SIG-M5 treated with dmso at 0.1 percent for 504 hours (cell line): Measurements from ENCODE around the gene BCR.

Experiments used
- DNase-seq: peaks from one replicate; lab custom pipeline; 2025; ENCODE audit not compliant: unreplicated experiment; lab: John Stamatoyannopoulos, UW

The BCR gene

GRCh38 chr22:23242473-23243001 lies 62.2 kb downstream of the BCR start:
- DNase-seq: no peak

DNA sequence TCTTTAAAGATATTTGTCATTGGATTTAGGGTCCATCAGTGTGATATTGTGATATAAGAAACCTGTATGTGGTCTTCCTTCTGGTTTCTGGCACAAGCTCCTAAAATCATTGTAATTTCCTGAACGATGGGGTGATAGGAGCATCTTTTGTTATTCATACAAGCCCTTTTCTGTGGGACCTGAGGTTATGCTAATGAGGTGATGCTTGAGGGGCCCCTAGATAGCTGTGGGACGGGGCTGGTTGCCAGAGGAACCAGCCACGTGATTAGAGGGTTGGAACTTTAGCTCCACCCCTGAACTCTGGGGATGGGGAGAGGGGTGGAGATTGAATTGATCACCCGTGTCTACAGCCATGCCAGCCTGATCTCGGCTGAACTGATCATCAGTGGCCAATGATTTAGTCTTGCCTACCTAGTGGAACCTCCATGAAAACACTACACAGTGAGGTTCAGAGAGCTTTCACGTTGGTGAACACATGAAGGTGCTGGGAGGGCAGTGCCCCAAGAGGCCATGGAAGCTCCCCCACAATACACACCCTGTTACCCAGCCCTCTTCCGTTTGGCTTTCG lies 62.8 kb downstream of the BCR start:
- DNase-seq: no peak

GRCh38 chr22:23243859-23244689 lies 63.8 kb downstream of the BCR start:
- no peak for DNase-seq

DNA sequence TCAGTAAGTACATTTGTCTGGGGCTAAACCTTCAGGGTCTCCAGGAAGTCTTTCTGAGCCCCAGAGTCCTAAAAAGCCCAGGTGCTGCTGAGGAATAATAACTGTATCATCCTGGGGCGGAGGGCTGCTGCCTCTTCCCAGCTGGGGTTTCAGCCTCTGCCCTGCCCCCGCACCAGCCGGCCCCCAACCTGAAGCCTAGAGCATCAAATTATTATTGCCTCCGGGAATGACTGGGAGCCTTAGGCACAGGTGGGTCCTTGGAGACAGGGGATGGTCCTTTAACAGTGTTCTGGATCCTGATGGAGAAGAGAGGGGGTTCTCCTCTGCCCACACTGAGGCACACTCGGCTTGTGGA lies 64.4 kb downstream of the BCR start:
- DNase-seq: no peak

DNA sequence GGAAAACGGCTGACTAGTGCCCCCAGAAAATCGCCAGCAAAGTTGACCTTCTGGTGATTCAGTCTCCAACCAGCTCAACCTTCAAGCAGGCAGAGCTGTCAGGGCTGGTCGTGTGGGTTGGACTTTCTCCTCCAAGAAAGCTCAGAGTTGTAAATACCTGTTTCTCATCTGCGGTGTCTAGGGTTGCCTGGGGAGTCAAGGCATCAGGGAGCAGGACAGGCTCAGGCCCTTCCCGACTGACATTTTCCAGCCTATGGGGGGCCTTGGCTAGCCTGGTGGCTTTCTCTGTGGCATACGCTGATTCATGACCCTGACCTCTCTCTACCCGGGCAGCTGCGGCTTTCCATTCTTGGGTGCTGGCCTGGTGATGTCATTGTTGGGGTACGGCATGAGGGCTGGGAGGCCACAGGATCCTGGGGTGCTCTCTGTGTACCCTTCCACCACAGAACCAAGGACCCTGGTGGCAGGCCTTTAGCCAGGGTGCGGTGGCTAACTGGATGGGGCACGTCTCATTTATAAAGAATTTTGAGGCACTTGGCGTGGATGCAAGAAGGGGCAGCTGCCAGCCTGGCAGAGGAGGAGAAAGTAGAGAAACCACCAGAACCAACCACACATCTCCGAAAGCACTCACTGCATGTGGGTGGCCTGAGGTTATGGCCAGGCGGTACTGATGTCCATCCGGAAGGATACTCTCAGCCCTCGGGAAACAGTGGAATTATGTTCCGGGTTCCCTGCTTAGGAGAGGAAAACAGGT lies 64.9 kb downstream of the BCR start:
- no peak for DNase-seq

DNA sequence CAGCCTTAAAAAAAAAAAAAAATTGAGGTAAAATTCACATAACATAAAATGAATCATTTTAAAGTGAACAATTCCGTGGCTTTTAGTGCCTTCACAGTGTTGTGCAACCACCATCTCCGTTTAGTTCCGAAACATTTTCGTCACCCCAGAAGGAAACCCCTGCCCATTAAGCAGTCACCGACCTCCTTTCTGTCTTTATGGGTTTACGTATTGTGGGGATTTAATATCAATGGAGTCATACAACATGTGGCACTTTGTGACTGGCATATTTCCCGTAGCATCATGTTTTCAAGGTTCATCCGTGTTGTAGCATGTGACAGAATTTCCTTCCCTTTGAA lies 65.5 kb downstream of the BCR start:
- DNase-seq: no peak

DNA sequence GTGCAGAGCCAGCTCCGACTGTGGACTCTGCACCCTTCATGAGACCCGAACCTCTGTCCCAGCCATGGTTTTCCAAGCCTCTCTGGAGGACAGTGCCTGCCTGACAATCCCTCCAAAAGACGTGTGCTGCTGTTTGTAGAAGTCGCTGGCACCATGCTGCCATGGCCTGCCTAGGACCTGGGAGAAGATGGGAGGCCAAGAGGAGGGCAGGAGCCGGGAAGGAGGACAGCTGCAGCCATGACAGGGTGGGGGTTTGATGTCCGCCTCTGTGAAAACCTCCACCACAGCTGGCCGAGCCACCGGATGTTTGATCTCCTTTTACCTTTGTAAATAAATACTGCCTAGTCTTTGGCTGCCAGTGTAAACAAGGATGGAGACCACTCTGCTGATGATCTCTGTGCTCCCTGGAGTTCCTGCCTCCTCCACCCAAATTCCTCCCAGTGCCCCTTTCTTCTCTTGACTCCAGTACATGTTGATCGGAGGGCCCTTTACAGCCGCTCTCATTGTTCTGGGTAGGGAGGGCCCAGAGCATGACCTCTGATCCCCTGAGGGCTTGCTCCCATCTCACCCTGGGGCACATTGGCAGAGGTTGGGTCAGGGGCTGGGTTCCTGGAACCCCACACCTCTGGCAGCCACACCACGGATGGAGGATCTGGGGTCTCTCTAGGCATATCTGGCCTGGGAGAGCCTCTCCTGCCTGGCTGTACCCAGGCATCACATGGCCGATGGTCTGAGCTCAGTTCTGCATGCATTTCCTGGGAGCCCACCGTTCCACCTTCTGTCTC lies 66.9 kb downstream of the BCR start:
- DNase-seq: no peak

GRCh38 chr22:23248583-23248982 lies 68.3 kb downstream of the BCR start:
- DNase-seq: no peak

DNA sequence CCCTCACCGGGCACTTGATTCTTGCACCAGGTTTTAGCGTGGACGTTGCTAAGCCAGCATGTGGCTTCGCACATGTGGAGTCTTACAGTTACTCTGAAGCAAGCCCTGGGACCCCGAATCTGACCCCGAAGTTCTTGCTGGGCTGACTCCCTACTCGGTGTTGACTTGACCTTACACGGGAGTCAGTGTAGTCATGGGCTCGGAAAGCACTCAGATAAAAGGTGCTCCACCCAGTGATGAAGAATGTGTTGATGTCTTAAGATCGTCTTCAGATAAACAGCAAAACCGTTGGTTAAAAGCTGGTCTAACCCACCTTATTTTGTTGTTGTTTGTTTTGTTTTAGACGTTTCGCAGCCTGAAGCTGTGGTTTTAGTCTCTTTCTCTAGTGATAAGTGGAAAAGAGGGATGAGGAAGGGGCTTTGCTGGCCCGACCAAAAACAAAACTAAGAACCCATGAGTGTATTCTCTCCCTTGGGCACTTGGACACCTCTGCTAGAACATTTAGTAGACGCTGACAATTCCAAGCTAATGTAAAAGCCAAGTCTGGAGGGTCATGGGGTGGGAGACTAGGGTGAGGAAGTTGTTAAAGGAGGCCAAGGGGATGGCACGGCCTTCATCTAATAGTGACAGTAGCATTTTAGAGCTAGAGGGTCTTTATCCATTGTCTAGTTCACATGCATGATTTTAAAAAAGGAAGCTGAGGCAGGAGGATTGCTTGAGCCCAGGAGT lies 69.9 kb downstream of the BCR start:
- DNase-seq: no peak

DNA sequence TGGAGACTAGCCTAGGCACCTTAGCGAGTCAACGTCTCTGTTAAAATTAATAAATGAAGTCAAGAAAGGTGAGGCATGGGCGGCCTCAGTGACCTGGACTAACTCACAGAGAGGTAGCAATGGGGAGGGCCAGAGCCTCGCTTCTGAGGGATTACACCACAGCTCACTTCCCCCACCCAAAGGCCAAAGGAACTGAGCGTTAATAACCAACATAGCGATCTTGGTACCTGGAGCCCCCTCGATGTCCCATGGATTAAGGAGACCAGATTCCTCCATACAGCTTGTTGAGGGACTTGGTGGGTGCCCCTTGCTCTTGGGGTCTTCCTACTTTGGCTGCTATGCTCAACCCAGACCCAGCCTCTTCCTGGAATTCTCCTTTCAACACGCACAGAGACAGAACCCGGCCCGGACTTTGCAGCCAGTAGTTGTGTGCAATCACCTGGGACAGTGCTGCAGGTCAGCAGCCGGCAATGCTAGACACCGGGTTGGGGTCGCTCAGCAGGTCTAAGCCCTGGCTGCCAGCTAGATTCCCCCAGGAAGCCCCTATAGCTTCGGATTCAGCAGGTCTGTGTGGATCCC lies 70.6 kb downstream of the BCR start:
- no peak for DNase-seq

- DNase-seq: no peak
These were observed 71.3 kb downstream of the BCR start for GRCh38 chr22:23251445-23252093.

DNA sequence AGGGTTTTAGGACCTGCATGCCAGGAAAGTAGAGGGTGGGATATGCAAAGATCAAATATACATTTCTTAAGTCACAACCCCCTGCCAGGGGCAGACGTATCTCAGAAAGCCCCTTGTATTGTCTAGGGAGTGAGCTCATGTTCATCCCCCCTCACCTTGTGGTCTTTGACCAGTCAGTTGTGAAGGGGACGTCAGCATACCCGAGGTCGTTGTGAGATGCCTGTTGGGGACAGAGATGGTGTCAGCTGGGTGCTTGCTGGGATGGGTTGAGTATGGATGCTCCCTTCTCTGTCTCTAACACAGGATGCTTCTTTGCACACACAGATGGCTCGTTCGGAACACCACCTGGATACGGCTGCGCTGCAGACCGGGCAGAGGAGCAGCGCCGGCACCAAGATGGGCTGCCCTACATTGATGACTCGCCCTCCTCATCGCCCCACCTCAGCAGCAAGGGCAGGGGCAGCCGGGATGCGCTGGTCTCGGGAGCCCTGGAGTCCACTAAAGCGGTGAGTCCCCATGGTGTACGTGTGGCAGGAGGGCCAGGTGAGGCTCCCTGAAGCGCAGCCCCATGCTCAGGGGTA lies 73.3 kb downstream of the BCR start:
- DNase-seq: no peak

- no peak for DNase-seq
These were observed 75.3 kb downstream of the BCR start for GRCh38 chr22:23255506-23256170.

GRCh38 chr22:23256171-23256932 lies 76.0 kb downstream of the BCR start:
- DNase-seq: no peak

DNA sequence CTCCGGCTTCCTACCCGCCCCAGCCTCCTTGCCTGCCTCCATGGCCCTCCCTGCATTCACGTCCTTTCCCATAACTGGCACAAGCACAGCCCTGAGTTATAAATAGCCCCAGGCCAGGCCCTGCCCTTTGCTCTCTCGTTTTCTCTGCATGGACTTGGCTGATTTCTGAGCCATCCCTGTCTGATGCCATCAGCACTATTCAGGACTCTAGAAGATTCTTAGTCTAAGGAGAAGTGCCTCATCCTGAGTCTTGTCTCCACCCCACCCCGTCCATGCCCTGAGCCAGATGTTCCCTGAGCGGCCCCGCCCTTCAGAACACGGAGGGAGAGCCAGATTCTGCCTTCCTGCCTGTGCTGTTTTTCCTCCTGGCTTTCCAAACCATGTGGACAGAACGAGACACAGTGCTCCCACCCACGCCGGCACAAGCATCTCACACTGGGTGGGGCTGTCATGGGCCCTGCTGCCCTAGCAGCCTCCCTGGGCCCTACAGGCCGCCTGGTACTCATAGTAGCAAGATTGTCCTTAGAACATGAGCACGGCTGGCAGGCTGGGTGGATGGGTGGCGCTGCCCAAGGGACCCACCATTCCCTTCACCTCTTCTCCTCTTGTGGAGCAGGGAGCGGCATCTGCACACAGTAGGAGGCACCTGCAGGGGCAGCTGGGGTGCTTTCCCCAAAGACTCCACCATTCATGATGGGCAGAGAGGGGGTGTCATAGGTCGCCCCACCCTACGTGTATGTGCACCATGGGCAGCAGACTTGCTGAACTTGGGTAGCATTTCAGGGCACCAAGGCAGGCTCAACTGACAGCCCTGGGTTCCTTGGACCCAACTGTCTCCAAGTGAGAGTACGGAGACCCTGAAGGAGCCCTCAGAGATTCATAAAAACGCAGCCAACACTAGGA lies 76.9 kb downstream of the BCR start:
- no peak for DNase-seq

DNA sequence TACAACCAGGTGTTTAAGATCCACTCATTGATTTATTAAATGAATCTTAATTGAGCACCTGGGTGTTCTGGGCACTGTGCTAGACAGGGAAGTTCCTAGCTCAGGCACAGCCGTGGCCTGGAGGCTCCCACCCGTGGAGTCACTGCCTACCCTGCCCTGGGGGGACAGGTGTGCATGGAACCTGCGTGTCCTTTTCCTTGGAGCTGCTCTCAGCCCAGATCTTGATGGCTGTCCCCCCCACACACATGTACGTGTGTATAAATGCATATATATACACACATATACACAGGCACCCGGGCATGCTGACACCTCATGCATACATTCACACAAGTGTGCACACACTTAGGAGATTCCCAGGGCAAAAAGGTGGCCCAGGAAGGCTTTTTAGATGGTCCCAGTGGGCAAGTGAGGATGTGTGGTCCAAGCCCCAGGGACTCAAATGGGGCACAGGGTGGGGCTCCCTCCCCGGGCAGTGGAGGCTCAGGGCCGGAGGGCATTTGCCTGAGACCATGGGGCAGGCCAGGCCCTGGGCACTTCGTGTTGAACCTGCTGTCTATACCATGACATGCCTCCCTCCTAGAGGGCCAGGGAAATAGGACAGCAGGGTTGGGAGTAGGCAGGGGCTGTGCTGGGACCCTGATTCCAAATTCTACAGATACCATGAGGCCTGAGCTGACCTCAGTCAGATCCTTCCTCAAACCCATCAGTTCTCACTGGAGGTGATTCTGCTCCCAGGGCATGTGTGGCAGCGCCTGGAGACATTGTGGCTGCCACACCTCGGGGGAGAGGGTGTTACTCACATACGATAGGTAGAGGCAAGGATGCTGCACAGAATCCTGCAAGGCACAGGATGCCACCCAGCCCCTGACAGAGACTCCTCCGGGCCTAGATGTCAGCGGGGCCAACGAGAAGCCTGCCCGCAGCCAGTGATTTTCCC lies 77.8 kb downstream of the BCR start:
- no peak for DNase-seq
